PC-9 (cell line): Measurements from ENCODE around the gene AGBL3. TPM values are rescaled to one million over a fixed set of nuclear protein-coding genes. Genes with fewer than 3 reads are reported as not detected.

Experiments used
- BruUV-seq: library from RNA; stranded (reverse); fragments of 400-500 nt; replicated peaks from 2 replicates; lab custom pipeline; 2021; lab: Mats Ljungman, UMichigan
- CTCF ChIA-PET: fragments of 300-600 bp; sonication (Branson Sonifier 250); formaldehyde crosslinking; loops from one replicate; lab custom pipeline; 2022; ENCODE audit warnings: antibody characterized with exemption; lab: Charles Lee
- POLR2A ChIA-PET: fragments of 300-600 bp; sonication (Branson Sonifier 250); formaldehyde crosslinking; loops from one replicate; lab custom pipeline; 2022; ENCODE audit warnings: antibody characterized with exemption; ENCODE audit not compliant: unreplicated experiment; lab: Charles Lee
- DNase-seq, 2 experiments: peaks; one replicate each; pipeline versions ENCODE4 v3.0.0 to v3.0.0-alpha.2; 2015 to 2022; ENCODE audit warnings: mixed read lengths in 1 of 2
- H2AFZ ChIP-seq: fragments of 200-600 bp; sonication (generic); 2 replicates; pipeline ENCODE4 v1.8.1; 2017; ENCODE audit warnings: antibody characterized with exemption
- H3F3A ChIP-seq: fragments of 200-600 bp; sonication (generic); 2 replicates; pipeline ENCODE4 v1.8.1; 2017; ENCODE audit warnings: antibody characterized with exemption, mild to moderate bottlenecking, low read depth; ENCODE audit not compliant: insufficient read depth
- H3K27ac ChIP-seq: fragments of 200-600 bp; sonication (generic); 2 replicates; pipeline ENCODE4 v1.6.1; 2016; ENCODE audit warnings: mixed run types
- H3K27me3 ChIP-seq: fragments of 200-600 bp; sonication (generic); 2 replicates; pipeline ENCODE4 v1.6.1; 2016; ENCODE audit warnings: low read depth, mixed run types; ENCODE audit not compliant: insufficient read depth
- H3K36me3 ChIP-seq: fragments of 200-600 bp; sonication (generic); 2 replicates; pipeline ENCODE4 v1.6.1; 2016; ENCODE audit warnings: low read depth, mixed run types
- H3K4me1 ChIP-seq: fragments of 200-600 bp; sonication (generic); replicated peaks from 2 replicates; pipeline ENCODE4 v1.6.1; 2016; ENCODE audit warnings: mixed run types; ENCODE audit not compliant: insufficient read depth
- H3K4me2 ChIP-seq: fragments of 200-600 bp; sonication (generic); 2 replicates; pipeline ENCODE4 v1.6.1; 2017; ENCODE audit warnings: mixed run types
- H3K4me3 ChIP-seq: fragments of 200-600 bp; sonication (generic); 2 replicates; pipeline ENCODE4 v1.6.1; 2016; ENCODE audit warnings: mixed run types
- H3K79me2 ChIP-seq: fragments of 200-600 bp; sonication (generic); 2 replicates; pipeline ENCODE4 v1.6.1; 2017; ENCODE audit warnings: low read depth, mixed run types
- H3K9me2 ChIP-seq: fragments of 200-600 bp; sonication (generic); 2 replicates; pipeline ENCODE4 v1.8.1; 2017; ENCODE audit warnings: mild to moderate bottlenecking; ENCODE audit not compliant: insufficient read depth
- H3K9me3 ChIP-seq: fragments of 200-600 bp; sonication (generic); 2 replicates; pipeline ENCODE4 v1.8.1; 2016; ENCODE audit warnings: low read depth; ENCODE audit not compliant: insufficient read depth
- H4K20me1 ChIP-seq: fragments of 200-600 bp; sonication (generic); 2 replicates; pipeline ENCODE4 v1.8.1; 2017; ENCODE audit not compliant: insufficient read depth
- CTCF ChIP-seq: fragments of 200-600 bp; sonication (generic); conservative IDR thresholded peaks from 2 replicates; pipeline ENCODE4 v1.6.1; 2017; ENCODE audit warnings: mixed run types, antibody characterized with exemption, mild to moderate bottlenecking, moderate library complexity
- EZH2 ChIP-seq: fragments of 200-600 bp; sonication (generic); IDR thresholded peaks from 2 replicates; pipeline ENCODE4 v1.8.0; 2017; ENCODE audit warnings: antibody characterized with exemption, low read depth
- intact Hi-C: fragments of 100-400 bp; cut with micrococcal nuclease; formaldehyde crosslinking; loops from one replicate; pipeline ENCODE4 v1.10.0; 2022; ENCODE audit not compliant: unreplicated experiment
- total RNA-seq: library from RNA; stranded (reverse); gene quantifications from 2 replicates; pipeline ENCODE4 v1.2.3, GENCODE V29; 2021

The AGBL3 gene
- total RNA-seq, 1 experiment from 2014 or later: 3.2 TPM

GRCh38 chr7:135181261-135181928, 195.1 kb downstream of the AGBL3 start:
- Histone ChIP-seq H3K36me3 (no peaks in the 10 kb centered on the region), H3K79me2 (no peaks in the 10 kb centered on the region), H3K4me2 (no peak overlapping the region), H4K20me1 (no peaks in the 10 kb centered on the region), H3K4me3 (no peak overlapping the region), H3K27me3 (no peaks in the 10 kb centered on the region), H3K4me1 (peaks cover 18% of the 10 kb centered on the region), H3K9me2 (no peaks in the 10 kb centered on the region), H2AFZ (no peak overlapping the region), H3K9me3 (peaks cover 30% of the 10 kb centered on the region), H3K27ac (no peak overlapping the region), H3F3A (no peaks in the 10 kb centered on the region)
- BruUV-seq: no TSS peak
- intact Hi-C loops: no loop called here
- DNase-seq: no peak
- POLR2A ChIA-PET: no interaction called here
- TF ChIP-seq CTCF (no peak), EZH2 (no peak)
- CTCF ChIA-PET: no interaction called here

- Histone ChIP-seq H2AFZ (no peak overlapping the region), H3K27me3 (no peaks in the 10 kb centered on the region), H3K36me3 (no peaks in the 10 kb centered on the region), H3K79me2 (no peaks in the 10 kb centered on the region), H3K4me2 (no peak overlapping the region), H3K9me2 (no peaks in the 10 kb centered on the region), H3F3A (no peaks in the 10 kb centered on the region), H4K20me1 (no peaks in the 10 kb centered on the region), H3K4me1 (peaks cover 11% of the 10 kb centered on the region), H3K4me3 (no peak overlapping the region), H3K9me3 (peaks cover 30% of the 10 kb centered on the region), H3K27ac (no peak overlapping the region)
- POLR2A ChIA-PET: no interaction called here
- intact Hi-C loops: no loop called here
- DNase-seq: no peak
- CTCF ChIA-PET: no interaction called here
- TF ChIP-seq EZH2 (no peak), CTCF (no peak)
- no TSS peak for BruUV-seq
Observed at GRCh38 chr7:135181929-135182678, 195.8 kb downstream of the AGBL3 start.

- ChIA-PET CTCF (no interaction called here), POLR2A (no interaction called here)
- intact Hi-C loops: no loop called here
- no peaks in the 10 kb centered on the region for H3K79me2 ChIP-seq
- H3K36me3 ChIP-seq: no peaks in the 10 kb centered on the region
- no peaks in the 10 kb centered on the region for H3F3A ChIP-seq
- no peaks in the 10 kb centered on the region for H3K27me3 ChIP-seq
- H3K4me2 ChIP-seq: no peak overlapping the region
- no peak overlapping the region for H3K4me3 ChIP-seq
- DNase-seq: no peak
- H3K9me3 ChIP-seq: peaks cover 30% of the 10 kb centered on the region
- no peak for TF ChIP-seq CTCF
- TF ChIP-seq EZH2: no peak
- H4K20me1 ChIP-seq: no peaks in the 10 kb centered on the region
- H3K4me1 ChIP-seq: no peaks in the 10 kb centered on the region
- BruUV-seq: no TSS peak
- no peak overlapping the region for H3K27ac ChIP-seq
- no peaks in the 10 kb centered on the region for H3K9me2 ChIP-seq
- no peak overlapping the region for H2AFZ ChIP-seq
Observed at GRCh38 chr7:135183478-135183877, 197.2 kb downstream of the AGBL3 start.
